LNCAP (cell line): Measurements from ENCODE around the gene AHNAK2.

ENCODE experiments used
- TF ChIP-seq, protein P1 (sequence below): fragments of 450-650 bp; IDR thresholded peaks from 2 replicates; pipeline ENCODE4 v1.5.1; 2017; ENCODE audit warnings: mild to moderate bottlenecking

Gene AHNAK2

DNA sequence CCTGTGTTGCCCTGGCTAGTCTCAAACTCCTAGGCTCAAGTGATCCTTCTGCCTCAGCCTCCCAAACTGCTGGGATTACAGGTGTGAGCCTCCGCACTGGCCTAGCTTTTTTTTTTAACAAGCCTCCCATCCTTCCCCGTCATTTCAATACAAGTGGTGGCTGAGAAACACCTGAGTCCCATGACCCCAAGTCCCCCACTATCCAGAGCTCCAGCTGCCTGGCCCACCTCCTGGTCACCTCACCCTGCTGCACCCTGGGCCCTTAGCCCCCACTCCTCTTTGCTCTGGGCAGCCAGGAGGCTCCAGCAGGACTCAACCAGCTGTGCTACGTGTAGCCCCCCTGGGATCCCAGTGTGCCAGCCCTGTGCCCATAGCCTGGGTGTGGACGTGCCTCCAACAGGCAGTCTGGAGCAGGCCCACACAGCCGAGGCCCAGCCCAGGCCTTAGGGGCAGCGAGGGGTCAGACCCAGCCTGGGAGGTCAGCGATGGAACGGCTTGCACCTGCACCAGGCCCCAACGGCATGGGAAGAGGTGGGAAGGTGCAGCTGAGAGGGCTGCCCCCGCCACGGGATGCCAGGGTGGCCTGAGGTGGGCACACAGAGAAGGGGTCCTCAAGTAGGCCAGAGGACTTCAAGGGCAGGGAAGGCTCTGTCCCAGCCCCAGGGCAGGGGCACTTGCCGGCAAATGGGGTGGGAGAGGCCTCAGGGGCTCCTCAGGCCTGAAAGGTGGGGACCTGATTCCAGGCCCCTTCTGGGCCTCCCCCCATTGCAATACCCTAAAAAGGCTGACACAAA lies 6.5 kb downstream of the AHNAK2 start:
- TF ChIP-seq, protein P1, sequence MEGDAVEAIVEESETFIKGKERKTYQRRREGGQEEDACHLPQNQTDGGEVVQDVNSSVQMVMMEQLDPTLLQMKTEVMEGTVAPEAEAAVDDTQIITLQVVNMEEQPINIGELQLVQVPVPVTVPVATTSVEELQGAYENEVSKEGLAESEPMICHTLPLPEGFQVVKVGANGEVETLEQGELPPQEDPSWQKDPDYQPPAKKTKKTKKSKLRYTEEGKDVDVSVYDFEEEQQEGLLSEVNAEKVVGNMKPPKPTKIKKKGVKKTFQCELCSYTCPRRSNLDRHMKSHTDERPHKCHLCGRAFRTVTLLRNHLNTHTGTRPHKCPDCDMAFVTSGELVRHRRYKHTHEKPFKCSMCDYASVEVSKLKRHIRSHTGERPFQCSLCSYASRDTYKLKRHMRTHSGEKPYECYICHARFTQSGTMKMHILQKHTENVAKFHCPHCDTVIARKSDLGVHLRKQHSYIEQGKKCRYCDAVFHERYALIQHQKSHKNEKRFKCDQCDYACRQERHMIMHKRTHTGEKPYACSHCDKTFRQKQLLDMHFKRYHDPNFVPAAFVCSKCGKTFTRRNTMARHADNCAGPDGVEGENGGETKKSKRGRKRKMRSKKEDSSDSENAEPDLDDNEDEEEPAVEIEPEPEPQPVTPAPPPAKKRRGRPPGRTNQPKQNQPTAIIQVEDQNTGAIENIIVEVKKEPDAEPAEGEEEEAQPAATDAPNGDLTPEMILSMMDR = no peak

DNA sequence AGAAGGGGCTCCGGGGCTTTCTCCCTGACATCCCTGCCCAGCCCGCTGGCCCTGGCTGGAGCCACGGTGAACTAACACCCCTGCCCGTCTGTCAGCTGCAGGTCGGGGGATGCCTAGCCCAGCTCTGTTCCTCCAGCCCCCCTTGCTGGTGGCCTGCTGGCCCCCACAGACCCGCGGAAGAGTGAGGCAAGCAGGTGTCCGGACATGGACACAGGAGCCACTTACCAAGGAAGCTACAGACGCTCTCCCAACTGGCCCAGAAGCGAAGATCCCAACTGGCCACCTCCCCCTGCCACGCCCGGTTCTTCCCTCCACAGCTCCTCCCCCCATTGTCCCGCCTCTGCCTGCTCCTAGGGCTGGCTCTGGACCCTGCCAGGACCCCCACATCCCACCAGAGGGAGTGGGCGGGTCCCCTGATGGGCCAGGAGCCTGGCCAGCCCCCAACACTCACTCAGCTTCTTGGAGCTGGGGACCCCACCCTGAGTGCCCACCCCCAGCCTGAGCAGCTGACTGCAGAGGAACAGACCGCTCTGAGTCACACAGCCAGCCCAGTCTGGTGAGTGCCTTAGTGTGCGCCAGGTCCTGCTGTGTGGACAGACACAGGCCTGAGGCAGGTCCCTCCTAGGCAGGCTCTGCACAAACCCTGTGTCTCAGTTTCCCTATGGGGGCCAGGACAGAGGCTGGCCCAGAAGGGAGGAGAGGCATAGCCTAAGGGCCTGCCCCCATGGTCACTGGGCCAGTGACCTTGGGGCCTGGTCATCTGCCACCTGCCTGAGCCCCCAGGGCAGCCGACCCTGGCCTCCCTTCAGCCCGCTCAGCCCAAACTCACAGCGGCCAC lies 7.7 kb downstream of the AHNAK2 start:
- TF ChIP-seq, protein P1 = no peak

DNA sequence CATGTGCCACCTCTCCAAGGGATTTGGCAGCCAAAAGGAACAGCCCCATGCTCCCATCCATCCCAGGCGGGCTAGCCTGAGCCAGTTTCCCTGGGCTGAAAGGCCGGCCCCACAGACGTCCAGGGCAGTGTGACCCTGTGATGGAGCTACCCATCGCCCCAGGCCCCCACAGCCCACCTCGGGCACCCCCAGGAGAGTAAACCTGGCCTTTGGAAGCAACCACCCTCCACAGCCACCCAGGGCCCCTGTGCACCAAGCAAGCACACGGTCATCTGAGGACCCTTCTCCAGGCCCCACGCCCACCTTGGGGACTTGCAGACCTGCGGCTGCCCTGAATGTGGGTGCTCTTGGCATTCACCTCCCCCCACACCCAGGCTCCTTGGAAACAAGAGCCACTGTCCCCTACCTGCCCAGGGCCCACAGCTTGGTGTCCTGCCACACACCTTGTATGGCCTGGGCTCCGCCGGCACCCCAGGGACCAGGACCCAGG lies 8.4 kb downstream of the AHNAK2 start:
- TF ChIP-seq, protein P1 = no peak

DNA sequence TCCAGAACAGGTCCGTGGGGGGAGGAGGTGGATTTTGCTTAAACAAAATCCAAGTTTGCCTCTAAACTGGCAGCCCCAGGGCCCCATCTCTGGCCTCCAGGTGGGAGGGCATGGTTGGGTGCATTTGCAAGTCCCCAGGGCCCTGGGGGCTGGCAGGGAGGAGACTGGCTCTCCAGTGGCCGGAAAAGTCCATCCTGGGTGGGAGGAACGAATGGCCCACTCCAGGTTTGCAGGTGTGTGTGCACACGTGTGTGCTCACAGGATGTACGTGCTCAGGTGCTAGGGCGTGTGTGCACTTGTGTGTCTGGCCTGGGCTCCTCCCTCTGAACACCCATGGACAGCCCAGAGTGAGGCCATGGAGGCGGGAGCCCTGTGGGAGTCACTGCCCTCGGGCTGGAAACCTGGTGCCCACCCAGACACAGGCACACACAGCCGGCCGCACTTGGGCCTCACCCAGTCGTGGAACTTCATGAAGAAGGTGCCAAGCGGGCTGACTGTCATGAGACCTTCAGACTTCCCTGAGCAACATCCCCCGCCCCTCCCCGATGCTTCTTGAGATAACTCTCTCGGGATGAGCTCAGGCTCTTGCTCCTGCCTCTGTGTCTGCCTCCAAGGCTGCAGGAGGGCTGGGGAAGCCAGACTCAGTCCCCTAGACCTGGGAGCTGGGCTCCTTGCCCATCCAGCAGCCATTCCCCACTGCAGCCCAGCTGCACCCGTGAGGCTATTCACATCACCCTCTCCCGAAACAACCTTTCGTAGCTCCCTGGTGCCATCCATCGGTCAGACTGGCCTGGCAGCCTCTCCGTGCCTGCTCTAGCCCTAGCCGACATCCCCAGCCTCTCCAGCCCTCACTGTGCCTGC lies 9.4 kb downstream of the AHNAK2 start:
- TF ChIP-seq, protein P1 = no peak; the same call in 1 of the 2 replicates

DNA sequence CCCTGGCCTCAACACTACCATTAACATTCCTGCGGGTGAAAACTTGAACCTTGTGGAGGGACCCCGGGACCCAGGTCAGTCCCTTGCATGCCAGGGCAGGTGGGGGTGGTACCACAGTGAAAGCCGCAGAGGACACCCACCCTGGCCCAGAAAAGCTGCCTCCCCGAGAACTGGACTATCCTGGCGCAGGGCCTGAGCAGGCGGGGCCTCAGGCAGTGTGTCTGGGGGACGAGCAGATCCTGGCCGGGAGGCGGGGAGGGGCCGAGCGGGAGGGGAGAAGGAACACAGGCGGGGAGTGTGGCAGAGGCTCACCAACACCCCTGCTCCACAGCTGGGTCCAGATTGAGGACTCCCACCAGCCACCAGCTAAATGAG lies 10.0 kb downstream of the AHNAK2 start:
- TF ChIP-seq, protein P1 = no peak

DNA sequence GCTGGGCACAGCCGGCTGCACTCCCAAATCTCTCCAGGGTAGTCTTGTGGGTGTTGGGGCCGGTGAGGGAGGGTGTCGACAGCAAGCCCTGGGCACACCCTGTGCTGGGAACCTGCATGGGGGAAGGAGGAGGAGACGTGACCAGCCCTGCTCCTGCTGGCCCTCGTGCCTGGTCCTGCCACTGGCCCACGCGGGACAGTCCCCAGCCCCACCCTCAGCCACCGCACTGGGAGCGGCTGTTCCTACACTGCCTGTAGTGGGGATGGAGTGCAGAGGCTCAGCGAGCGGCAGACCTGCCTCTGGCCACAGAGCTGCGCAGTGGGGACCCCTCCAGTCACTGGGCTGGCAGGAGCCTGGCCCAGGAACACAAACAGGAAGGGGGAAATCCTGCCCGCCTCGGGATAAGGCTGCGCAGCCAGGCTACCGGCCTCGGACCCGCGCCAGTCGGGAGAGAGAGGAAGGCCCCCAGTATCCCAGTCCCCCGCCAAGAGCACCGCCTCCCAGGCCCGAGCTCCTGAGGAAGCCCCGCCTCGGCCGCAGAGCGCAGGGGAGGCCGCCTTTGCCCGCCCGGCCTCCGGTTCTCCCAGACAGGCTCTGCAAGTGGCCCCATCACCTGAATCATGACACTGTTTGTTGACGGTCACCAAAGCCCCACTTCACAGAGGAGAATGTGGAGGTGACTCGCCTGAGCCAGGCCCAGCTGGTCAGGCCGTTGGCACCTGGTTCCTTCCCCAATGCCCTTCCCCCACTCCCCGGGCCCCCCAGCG lies 10.6 kb downstream of the AHNAK2 start:
- TF ChIP-seq, protein P1 = no peak
